H1 (cell line): ENCODE data around the gene CYTL1. TPM values are rescaled to one million over a fixed set of nuclear protein-coding genes. Genes with fewer than 3 reads are reported as not detected.
A peak's percentile ranks its signal among the peaks of the same experiment; 100 is the strongest.

Source experiments
- CTCF ChIA-PET: fragments of 300-600 bp; sonication (Branson Sonifier 250); formaldehyde crosslinking; loops from one replicate; lab custom pipeline; 2021; ENCODE audit not compliant: partially characterized antibody; lab: Charles Lee
- POLR2A ChIA-PET: fragments of 300-600 bp; sonication (Branson Sonifier 250); formaldehyde crosslinking; loops from one replicate; lab custom pipeline; 2021; ENCODE audit warnings: inconsistent platforms; ENCODE audit not compliant: partially characterized antibody; lab: Charles Lee
- DNase-seq, 2 experiments: peaks; one replicate each; pipeline versions ENCODE4 v3.0.0 to v3.0.0-alpha.2; 2010 to 2022; ENCODE audit warnings: low spot score in 2 of 2, low read depth in 1 of 2, mixed read lengths in 1 of 2
- FAIRE-seq: peaks from 2 replicates; lab custom pipeline; 2011; peaks lifted over from hg19 to GRCh38; lab: Jason Lieb, UNC
- H2AFZ ChIP-seq: 2 replicates; pipeline ENCODE4 v1.8.1; 2012; ENCODE audit warnings: low read length, inconsistent platforms
- H2AK5ac ChIP-seq: 2 replicates; pipeline ENCODE4 v1.6.1; 2013; ENCODE audit warnings: low read depth, low read length
- H2BK120ac ChIP-seq: replicated peaks from 2 replicates; pipeline ENCODE3; 2013; ENCODE audit warnings: low read depth, low read length, inconsistent platforms
- H2BK12ac ChIP-seq: 2 replicates; pipeline ENCODE4 v1.6.1; 2013; ENCODE audit warnings: low read depth, low read length
- H2BK15ac ChIP-seq: 2 replicates; pipeline ENCODE4 v1.6.1; 2013; ENCODE audit warnings: low read length
- H2BK20ac ChIP-seq: 2 replicates; pipeline ENCODE4 v1.6.1; 2013; ENCODE audit warnings: low read length
- H2BK5ac ChIP-seq: 2 replicates; pipeline ENCODE4 v1.6.1; 2013; ENCODE audit warnings: low read depth, low read length
- H3K14ac ChIP-seq: 2 replicates; pipeline ENCODE4 v1.6.1; 2013; ENCODE audit warnings: inconsistent platforms; ENCODE audit not compliant: insufficient read length
- H3K18ac ChIP-seq: 2 replicates; pipeline ENCODE4 v1.6.1; 2013; ENCODE audit warnings: low read length; ENCODE audit errors: extremely low read depth
- H3K23ac ChIP-seq: 2 replicates; pipeline ENCODE4 v1.6.1; 2013; ENCODE audit warnings: inconsistent platforms; ENCODE audit not compliant: insufficient read length
- H3K23me2 ChIP-seq: 2 replicates; pipeline ENCODE4 v1.6.1; 2013; ENCODE audit warnings: low read depth, low read length
- H3K27ac ChIP-seq: 2 replicates; pipeline ENCODE4 v1.6.1; 2011; ENCODE audit warnings: low read depth, low read length, inconsistent platforms
- H3K27me3 ChIP-seq, 4 experiments: replicated peaks in 1 of 4; 1 replicate in 1 of 4; 2 replicates in 3 of 4; pipeline versions ENCODE4 v1.6.1 to v1.8.1; 2011 to 2013; ENCODE audit warnings: low read length in 3 of 4, mild to moderate bottlenecking in 3 of 4, inconsistent platforms in 2 of 4, mixed read lengths in 2 of 4, moderate library complexity in 1 of 4; ENCODE audit not compliant: control insufficient read depth in 3 of 4, insufficient read depth in 3 of 4; ENCODE audit errors: extremely low read depth in 1 of 4
- H3K36me3 ChIP-seq, 4 experiments: 2 replicates each; pipeline versions ENCODE4 v1.6.1 to v1.8.1; 2011 to 2013; ENCODE audit warnings: mild to moderate bottlenecking in 4 of 4, low read length in 3 of 4, moderate library complexity in 2 of 4, control low read depth in 1 of 4, inconsistent platforms in 1 of 4; ENCODE audit not compliant: insufficient read depth in 4 of 4, control insufficient read depth in 2 of 4
- H3K4ac ChIP-seq: replicated peaks from 2 replicates; pipeline ENCODE3; 2013; ENCODE audit warnings: low read length, low read depth, mixed read lengths, inconsistent platforms; ENCODE audit not compliant: insufficient read length
- H3K4me1 ChIP-seq, 4 experiments: replicated peaks in 1 of 4; 1 replicate in 1 of 4; 2 replicates in 3 of 4; pipeline versions ENCODE4 v1.6.1 to v1.8.1; 2011 to 2013; ENCODE audit warnings: low read length in 3 of 4, inconsistent platforms in 2 of 4, mixed read lengths in 1 of 4; ENCODE audit not compliant: insufficient read depth in 4 of 4, control insufficient read depth in 3 of 4
- H3K4me2 ChIP-seq, 2 experiments: 2 replicates each; pipeline versions ENCODE4 v1.6.1 to v1.8.1; 2011 to 2013; ENCODE audit warnings: low read depth in 2 of 2, low read length in 2 of 2, control low read depth in 1 of 2, inconsistent platforms in 1 of 2, mild to moderate bottlenecking in 1 of 2; ENCODE audit not compliant: insufficient read depth in 1 of 2
- H3K4me3 ChIP-seq, 4 experiments: fragments of 200-600, 300-600 bp in 1 of 4; sonication (generic), shearing (Covaris generic), sonication (Bioruptor Twin) in 1 of 4; 2 replicates each; pipeline versions ENCODE4 v1.5.1 to v1.8.1; 2011 to 2016; ENCODE audit warnings: low read length in 4 of 4, low read depth in 3 of 4, control low read depth in 2 of 4, inconsistent platforms in 2 of 4, mild to moderate bottlenecking in 2 of 4, mixed read lengths in 1 of 4, moderate library complexity in 1 of 4; ENCODE audit not compliant: insufficient read depth in 2 of 4; ENCODE audit errors: extremely low read depth in 1 of 4
- H3K56ac ChIP-seq: replicated peaks from 2 replicates; pipeline ENCODE3; 2013; ENCODE audit warnings: low read depth, mild to moderate bottlenecking, mixed read lengths, low read length, inconsistent platforms; ENCODE audit not compliant: insufficient read length
- H3K79me1 ChIP-seq: 2 replicates; pipeline ENCODE4 v1.6.1; 2013; ENCODE audit warnings: low read depth, low read length, control low read depth
- H3K79me2 ChIP-seq, 2 experiments: 2 replicates each; pipeline versions ENCODE4 v1.6.1 to v1.8.1; 2012 to 2013; ENCODE audit warnings: low read length in 2 of 2, mild to moderate bottlenecking in 2 of 2, inconsistent platforms in 1 of 2; ENCODE audit not compliant: insufficient read depth in 2 of 2, control insufficient read depth in 1 of 2
- H3K9ac ChIP-seq, 4 experiments: replicated peaks in 1 of 4; 1 replicate in 1 of 4; 2 replicates in 3 of 4; pipeline versions ENCODE4 v1.6.1 to v1.8.1; 2011 to 2013; ENCODE audit warnings: low read depth in 3 of 4, low read length in 3 of 4, control low read depth in 2 of 4, mild to moderate bottlenecking in 2 of 4, moderate library complexity in 2 of 4, inconsistent platforms in 1 of 4; ENCODE audit errors: extremely low read depth in 1 of 4
- H3K9me3 ChIP-seq, 2 experiments: 2 replicates each; pipeline versions ENCODE4 v1.6.1 to v1.8.1; 2012 to 2013; ENCODE audit warnings: mild to moderate bottlenecking in 2 of 2, moderate library complexity in 2 of 2, control low read depth in 1 of 2, inconsistent platforms in 1 of 2, low read depth in 1 of 2, low read length in 1 of 2, mixed read lengths in 1 of 2; ENCODE audit not compliant: insufficient read depth in 2 of 2
- H4K20me1 ChIP-seq, 2 experiments: replicated peaks in 1 of 2; 2 replicates each; pipeline versions ENCODE3 to v1.8.1; 2011 to 2013; ENCODE audit warnings: inconsistent platforms in 2 of 2, low read length in 2 of 2, mild to moderate bottlenecking in 1 of 2; ENCODE audit not compliant: insufficient read depth in 2 of 2, control insufficient read depth in 1 of 2
- H4K5ac ChIP-seq: 2 replicates; pipeline ENCODE4 v1.6.1; 2013; ENCODE audit warnings: low read length, low read depth, mixed read lengths, inconsistent platforms; ENCODE audit not compliant: insufficient read length
- H4K8ac ChIP-seq: 2 replicates; pipeline ENCODE4 v1.8.0; 2013; ENCODE audit warnings: mild to moderate bottlenecking, moderate library complexity, low read length, inconsistent platforms; ENCODE audit not compliant: insufficient read depth; ENCODE audit errors: extremely low read depth
- H4K91ac ChIP-seq: replicated peaks from 2 replicates; pipeline ENCODE3; 2013; ENCODE audit warnings: low read length, mixed read lengths, inconsistent platforms; ENCODE audit not compliant: insufficient read length
- BACH1 ChIP-seq: IDR thresholded peaks from 2 replicates; pipeline ENCODE4 v1.6.1; 2012; ENCODE audit warnings: low read length, improper control_type of control experiment
- BCL11A ChIP-seq, 2 experiments: IDR thresholded peaks; one replicate each; pipeline ENCODE4 v1.6.1; 2011; ENCODE audit warnings: low read depth in 2 of 2, low read length in 2 of 2, mild to moderate bottlenecking in 2 of 2
- CBX5 ChIP-seq: fragments of 300-800, 300-1000 bp; sonication (generic); IDR thresholded peaks from 2 replicates; pipeline ENCODE4 v1.7.1; 2016; ENCODE audit warnings: antibody characterized with exemption, low read length, low read depth
- CREB1 ChIP-seq: IDR thresholded peaks from 2 replicates; pipeline ENCODE4 v1.6.1; 2012; ENCODE audit warnings: inconsistent platforms
- CTBP2 ChIP-seq: IDR thresholded peaks from 2 replicates; pipeline ENCODE4 v1.7.0; 2011; ENCODE audit warnings: borderline replicate concordance, mild to moderate bottlenecking, moderate library complexity, mixed read lengths, low read length; ENCODE audit not compliant: insufficient read depth, insufficient read length
- PHF8 ChIP-seq: fragments of 200-600 bp; sonication (generic); conservative IDR thresholded peaks from 2 replicates; pipeline ENCODE4 v1.7.1; 2012; ENCODE audit warnings: low read depth, mild to moderate bottlenecking, inconsistent platforms, low read length, moderate library complexity
- SAP30 ChIP-seq: fragments of 300-600 bp; sonication (generic); IDR thresholded peaks from 2 replicates; pipeline ENCODE4 v1.7.1; 2012; ENCODE audit warnings: low read length, moderate library complexity, mild to moderate bottlenecking, inconsistent platforms; ENCODE audit not compliant: insufficient read depth, insufficient replicate concordance
- SP2 ChIP-seq: IDR thresholded peaks from 2 replicates; pipeline ENCODE4 v1.6.1; 2012; ENCODE audit warnings: mild to moderate bottlenecking, low read length, inconsistent platforms
- SP4 ChIP-seq: IDR thresholded peaks from 2 replicates; pipeline ENCODE4 v1.6.1; 2012; ENCODE audit warnings: low read length, inconsistent platforms
- TCF12 ChIP-seq: IDR thresholded peaks from 2 replicates; pipeline ENCODE4 v1.6.1; 2011; ENCODE audit warnings: low read depth, mild to moderate bottlenecking, low read length
- WGBS, 2 experiments: shearing (Covaris generic) in 1 of 2; methylation state at CpG; one replicate each; pipeline versions ENCODE4 v1.1.6 to v1.1.7; 2013 to 2015; ENCODE audit warnings: low lambda C conversion rate in 2 of 2, mixed read lengths in 2 of 2, inconsistent platforms in 1 of 2, low coverage in 1 of 2, missing lambda C conversion rate in 1 of 2; ENCODE audit not compliant: insufficient replicate concordance in 2 of 2, insufficient coverage in 1 of 2, insufficient read length in 1 of 2; ENCODE audit errors: extremely low coverage in 1 of 2, missing lambda C conversion rate in 1 of 2; 5-methylcytosine and 5-hydroxymethylcytosine counted together
- polyA plus RNA-seq, 7 experiments: library from polyadenylated mRNA; depleted of rRNA in 3 of 7; stranded (reverse) in 5 of 7; unstranded in 2 of 7; fragments of >200 nt in 5 of 7; fragments of 200-250 nt in 2 of 7; gene quantifications; 1 replicate in 5 of 7; 2 replicates in 1 of 7; 4 replicates in 1 of 7; pipeline versions ENCODE4 v1.2.1 to v1.2.3, GENCODE V29; 2011 to 2013; ENCODE audit warnings: missing spikeins in 2 of 7, mixed read lengths in 2 of 7
- total RNA-seq: library from RNA; stranded (reverse); fragmentation: NEBNext Ultra II Directional; extraction: Animal tissue kit (Norgen Biotek cat#: 25700); gene quantifications from 2 replicates; pipeline ENCODE4 v1.2.1, GENCODE V29; 2021

The CYTL1 gene
- total and polyA plus RNA-seq, 2 of the 8 experiments (the other 6 are each of a cell fraction or from before 2014, with no cell fraction given), result 8.6 to 9.8 TPM

- Histone ChIP-seq H4K20me1 (peaks cover 3 to 4% of the 10 kb centered on the region in 2 experiments), H3K36me3 (no peaks in the 10 kb centered on the region), H3K79me2 (no peaks in the 10 kb centered on the region), H4K91ac (peak within 1 kb of the TSS; percentile 65), H4K8ac (peak within 1 kb of the TSS; percentile 66), H3K27ac (no peak within 1 kb of the TSS), H4K5ac (no peak within 1 kb of the TSS), H2BK15ac (0 out of 2 replicates have a peak within 1 kb of the TSS, but pooled peaks have one; percentile 61), H3K79me1 (no peaks in the 10 kb centered on the region), H3K56ac (peak within 1 kb of the TSS; percentile 39), H2BK20ac (no peak within 1 kb of the TSS), H2BK120ac (peak within 1 kb of the TSS; percentile 33), H2BK5ac (no peak within 1 kb of the TSS), H3K23ac (no peak within 1 kb of the TSS), H2AK5ac (no peak within 1 kb of the TSS), H3K4ac (no peak within 1 kb of the TSS), H3K9me3 (no peaks in the 10 kb centered on the region), H3K9ac (peak within 1 kb of the TSS in 3 of 4 experiments; percentile 16 to 25 (median 20); a peak in 3 of 7 replicates), H3K18ac (peak within 1 kb of the TSS; percentile 78; the same call in 1 of the 2 replicates), H3K23me2 (peaks cover 13% of the 10 kb centered on the region; the same call in 1 of the 2 replicates), H3K14ac (no peak within 1 kb of the TSS), H3K4me1 (peaks cover 0 to 7% (median 5%) of the 10 kb centered on the region in 4 experiments; a peak in 5 of 7 replicates), H3K4me3 (peak within 1 kb of the TSS; percentile 29 to 70 (median 58)), H3K27me3 (peaks cover 15 to 35% (median 24%) of the 10 kb centered on the region in 4 experiments), H2AFZ (peak within 1 kb of the TSS; percentile 85), H2BK12ac (peak within 1 kb of the TSS; percentile 7; the same call in 1 of the 2 replicates), H3K4me2 (peak within 1 kb of the TSS; percentile 62 to 97)
- 1% methylated on average over 36 of the region's 103 CpGs; no CpG with 5 or more reads in 1 of the 2 experiments for WGBS, 2 experiments
- FAIRE-seq, result no peak
- peak; percentile 57 to 83 for DNase-seq
- POLR2A ChIA-PET, result no interaction called here
- CTCF ChIA-PET, result interaction anchor here (0.6 to 3.3 kb wide), 23 partner anchors 8 to 658 kb away, joined by 3 to 16 read pairs (median 3); no protein-coding TSS in a partner anchor
- no peak for TF ChIP-seq TCF12
- TF ChIP-seq SP2, result no peak
- TF ChIP-seq PHF8, result 0 out of 2 replicates have a peak, but pooled peaks have one; percentile 16
- no peak for TF ChIP-seq BACH1
- TF ChIP-seq BCL11A (IDR thresholded peaks at IDR 0.05; ENCODE audit: low read depth in 2 of 2, low read length in 2 of 2), result no peak
- TF ChIP-seq SP4, result no peak
- TF ChIP-seq CREB1, result no peak
- TF ChIP-seq SAP30, result no peak
- TF ChIP-seq CBX5, result no peak
- peak; percentile 48 for TF ChIP-seq CTBP2
These were observed 32.3 kb upstream of the CYTL1 start, which contains the start of gene STK32B for GRCh38 chr4:5051278-5052203. Gene STK32B, plus strand, starts transcription at chr4:5051480.
